HepG2 (cell line): Measurements from ENCODE around the gene PRKCE. TPM values are rescaled to one million over a fixed set of nuclear protein-coding genes. Genes with fewer than 3 reads are reported as not detected.
A peak's percentile ranks its signal among the peaks of the same experiment; 100 is the strongest.

Source experiments
- ATAC-seq: fragments of 200-7000 bp; cut with Tn5 transposase; 3 replicates; pipeline ENCODE4 v1.9.1; 2020; ENCODE audit warnings: mild to moderate bottlenecking, moderate library complexity
- BruUV-seq: library from RNA; stranded (reverse); fragments of 400-500 nt; replicated peaks from 2 replicates; lab custom pipeline; 2021; lab: Mats Ljungman, UMichigan
- CTCF ChIA-PET: fragments of 300-600 bp; formaldehyde crosslinking; extraction: SDS; loops from one replicate; lab custom pipeline; 2021; ENCODE audit warnings: low total read pairs, inconsistent platforms, low intra/inter-chr PET ratio; lab: Yijun Ruan, JAX
- POLR2A ChIA-PET: fragments of 350-600 bp; sonication (Branson Sonifier 250); formaldehyde crosslinking; loops from one replicate; lab custom pipeline; 2020; ENCODE audit warnings: antibody characterized with exemption, inconsistent platforms; lab: Yijun Ruan, JAX
- DNase-seq: peaks from one replicate; pipeline ENCODE4 v3.0.0-alpha.2; 2015; ENCODE audit warnings: low spot score
- FAIRE-seq: peaks from 3 replicates; lab custom pipeline; 2011; peaks lifted over from hg19 to GRCh38; lab: Jason Lieb, UNC
- H2AFZ ChIP-seq: one replicate; pipeline ENCODE4 v1.6.1; 2011; ENCODE audit warnings: low read length, inconsistent platforms
- H3K27ac ChIP-seq: fragments of 300-600 bp; 3 replicates; pipeline ENCODE4 v1.8.0; 2011; ENCODE audit warnings: mixed run types, mild to moderate bottlenecking, mixed read lengths, low read length, inconsistent platforms; ENCODE audit not compliant: insufficient read depth; ENCODE audit errors: extremely low read length
- H3K27me3 ChIP-seq, 2 experiments: fragments of 200-600 bp in 1 of 2; 2 replicates in 1 of 2; 3 replicates in 1 of 2; pipeline versions ENCODE4 v1.6.0 to v1.8.0; 2011; ENCODE audit warnings: low read length in 2 of 2, mild to moderate bottlenecking in 2 of 2, moderate library complexity in 2 of 2, inconsistent platforms in 1 of 2; ENCODE audit not compliant: insufficient read depth in 2 of 2, control insufficient read depth in 1 of 2
- H3K36me3 ChIP-seq, 2 experiments: fragments of 200-600 bp in 1 of 2; replicated peaks in 1 of 2; 2 replicates in 1 of 2; 3 replicates in 1 of 2; pipeline versions ENCODE4 v1.5.1 to v1.8.0; 2011; ENCODE audit warnings: low read length in 2 of 2, inconsistent platforms in 1 of 2; ENCODE audit not compliant: insufficient read depth in 2 of 2, control insufficient read depth in 1 of 2
- H3K4me1 ChIP-seq: 2 replicates; pipeline ENCODE4 v1.5.1; 2012; ENCODE audit warnings: low read length, inconsistent platforms; ENCODE audit not compliant: insufficient read depth
- H3K4me2 ChIP-seq: 2 replicates; pipeline ENCODE4 v1.6.0; 2011; ENCODE audit warnings: low read depth, low read length, inconsistent platforms
- H3K4me3 ChIP-seq, 3 experiments: fragments of 200-600 bp in 1 of 3; sonication (generic), shearing (Covaris generic) in 1 of 3; replicated peaks in 1 of 3; 2 replicates each; pipeline ENCODE4 v1.5.1; 2011 to 2016; ENCODE audit warnings: low read length in 3 of 3, inconsistent platforms in 2 of 3, low read depth in 2 of 3, mild to moderate bottlenecking in 2 of 3, control low read depth in 1 of 3, mixed read lengths in 1 of 3; ENCODE audit not compliant: insufficient read depth in 1 of 3
- H3K79me2 ChIP-seq: one replicate; pipeline ENCODE4 v1.6.1; 2011; ENCODE audit warnings: low read length, inconsistent platforms; ENCODE audit not compliant: insufficient read depth
- H3K9ac ChIP-seq: 2 replicates; pipeline ENCODE4 v1.6.0; 2011; ENCODE audit warnings: mild to moderate bottlenecking, low read depth, low read length, inconsistent platforms; ENCODE audit not compliant: insufficient read depth
- H3K9me3 ChIP-seq: 2 replicates; pipeline ENCODE4 v1.5.1; 2012; ENCODE audit warnings: mild to moderate bottlenecking, low read length
- H4K20me1 ChIP-seq: 2 replicates; pipeline ENCODE4 v1.6.0; 2011; ENCODE audit warnings: inconsistent platforms, mild to moderate bottlenecking, low read length, moderate library complexity; ENCODE audit not compliant: insufficient read depth
- RAD51 ChIP-seq: fragments of 450-650 bp; IDR thresholded peaks from 2 replicates; pipeline ENCODE4 v1.6.1; 2016; ENCODE audit warnings: borderline replicate concordance
- TMF1 ChIP-seq: sonication (generic); formaldehyde crosslinking; IDR thresholded peaks from 2 replicates; pipeline ENCODE4 v1.8.1; 2022; ENCODE audit warnings: low read depth, missing genetic modification reagents
- USF2 ChIP-seq, 2 experiments: sonication (generic) in 1 of 2; formaldehyde crosslinking in 1 of 2; IDR thresholded peaks; 2 replicates each; pipeline versions ENCODE4 v1.5.1 to v1.6.1; 2011 to 2020; ENCODE audit warnings: borderline replicate concordance in 1 of 2, low read depth in 1 of 2, low read length in 1 of 2, mild to moderate bottlenecking in 1 of 2, missing genetic modification reagents in 1 of 2, moderate library complexity in 1 of 2
- WGBS: methylation state at CpG from one replicate; pipeline ENCODE4 v1.1.6; 2017; ENCODE audit warnings: low lambda C conversion rate; 5-methylcytosine and 5-hydroxymethylcytosine counted together
- in situ Hi-C: cut with HindIII; loops from 2 replicates; pipeline ENCODE4 v1.10.0; 2017; ENCODE audit warnings: low pct_unique_long_range_greater_than_20kb; ENCODE audit not compliant: extremely low pct_ligation_motif_present
- intact Hi-C: fragments of 100-400 bp; cut with micrococcal nuclease; formaldehyde crosslinking; loops from one replicate; pipeline ENCODE4 v1.10.0; 2022; ENCODE audit not compliant: unreplicated experiment
- polyA plus RNA-seq, 8 experiments: library from polyadenylated mRNA; depleted of rRNA in 3 of 8; stranded (reverse) in 7 of 8; unstranded in 1 of 8; fragments of >200 nt; fragmentation: Illumina TruSeq in 4 of 8; extraction: Trizol in 4 of 8; gene quantifications; 2 replicates each; pipeline versions ENCODE4 v1.2.1 to v1.2.3, GENCODE V29; 2011 to 2016; ENCODE audit warnings: low read depth in 4 of 8, missing spikeins in 1 of 8, mixed read lengths in 1 of 8; ENCODE audit not compliant: insufficient read depth in 1 of 8
- total RNA-seq, 5 experiments: library from RNA; depleted of rRNA; stranded (reverse); fragments of >200 nt; fragmentation: Illumina TruSeq; extraction: Trizol; gene quantifications; 2 replicates each; pipeline ENCODE4 v1.2.3, GENCODE V29; 2016; ENCODE audit warnings: low read depth in 1 of 5
- TF ChIP-seq, protein P1 (sequence below): IDR thresholded peaks from 2 replicates; pipeline ENCODE4 v1.6.1; 2016; ENCODE audit warnings: low read depth, missing genetic modification reagents, missing compliant biosample characterization

PRKCE gene
- total and polyA plus RNA-seq, 2 of the 13 experiments (the other 11 are each of a cell fraction or from before 2014, with no cell fraction given) = 1.0 to 3.9 TPM

DNA sequence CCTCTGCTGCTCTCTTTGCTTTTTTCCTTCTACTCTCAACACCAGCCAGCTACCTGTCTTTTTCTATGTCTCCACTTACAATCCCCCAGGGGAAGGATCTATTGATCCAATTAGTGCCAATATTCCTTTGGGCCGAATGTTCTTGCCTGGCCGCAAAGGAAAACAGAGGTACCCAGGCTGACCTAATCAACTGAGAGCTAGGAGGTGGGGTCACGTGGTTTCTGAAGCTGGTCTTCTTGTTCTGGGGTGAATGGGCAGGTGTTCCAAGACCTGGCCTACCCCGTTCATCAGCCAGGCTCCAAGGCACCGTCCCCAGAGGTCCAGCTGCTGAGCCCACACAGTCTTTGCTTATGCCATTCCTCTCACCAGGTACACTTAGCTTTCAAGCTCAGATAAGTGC lies 580.2 kb downstream of the PRKCE start:
- WGBS = 28% methylated on average over 5 of the region's 5 CpGs
- Histone ChIP-seq H3K9ac (no peak overlapping the region), H3K79me2 (no peaks in the 10 kb centered on the region), H3K4me2 (no peak overlapping the region), H3K27me3 (peaks cover 0 to 12% of the 10 kb centered on the region in 2 experiments; a peak in 3 of 5 replicates), H3K4me1 (peaks cover 68% of the 10 kb centered on the region), H3K9me3 (no peaks in the 10 kb centered on the region), H3K27ac (no peak overlapping the region), H4K20me1 (no peaks in the 10 kb centered on the region), H3K4me3 (no peak overlapping the region), H3K36me3 (no peaks in the 10 kb centered on the region), H2AFZ (no peak overlapping the region)
- DNase-seq (no peak), FAIRE-seq (no peak), ATAC-seq (no peak)
- no TSS peak for BruUV-seq
- TF ChIP-seq USF2 (IDR thresholded peaks at IDR 0.05; ENCODE audit: low read depth, low read length) (peak; percentile 40; the same call in 1 of the 2 replicates), USF2 (CRISPR knock-in tag; IDR thresholded peaks at IDR 0.05; ENCODE audit: borderline replicate concordance) (no peak), RAD51 (peak; percentile 66; the same call in 1 of the 2 replicates), TMF1 (CRISPR knock-in tag) (no peak)
- TF ChIP-seq, protein P1, sequence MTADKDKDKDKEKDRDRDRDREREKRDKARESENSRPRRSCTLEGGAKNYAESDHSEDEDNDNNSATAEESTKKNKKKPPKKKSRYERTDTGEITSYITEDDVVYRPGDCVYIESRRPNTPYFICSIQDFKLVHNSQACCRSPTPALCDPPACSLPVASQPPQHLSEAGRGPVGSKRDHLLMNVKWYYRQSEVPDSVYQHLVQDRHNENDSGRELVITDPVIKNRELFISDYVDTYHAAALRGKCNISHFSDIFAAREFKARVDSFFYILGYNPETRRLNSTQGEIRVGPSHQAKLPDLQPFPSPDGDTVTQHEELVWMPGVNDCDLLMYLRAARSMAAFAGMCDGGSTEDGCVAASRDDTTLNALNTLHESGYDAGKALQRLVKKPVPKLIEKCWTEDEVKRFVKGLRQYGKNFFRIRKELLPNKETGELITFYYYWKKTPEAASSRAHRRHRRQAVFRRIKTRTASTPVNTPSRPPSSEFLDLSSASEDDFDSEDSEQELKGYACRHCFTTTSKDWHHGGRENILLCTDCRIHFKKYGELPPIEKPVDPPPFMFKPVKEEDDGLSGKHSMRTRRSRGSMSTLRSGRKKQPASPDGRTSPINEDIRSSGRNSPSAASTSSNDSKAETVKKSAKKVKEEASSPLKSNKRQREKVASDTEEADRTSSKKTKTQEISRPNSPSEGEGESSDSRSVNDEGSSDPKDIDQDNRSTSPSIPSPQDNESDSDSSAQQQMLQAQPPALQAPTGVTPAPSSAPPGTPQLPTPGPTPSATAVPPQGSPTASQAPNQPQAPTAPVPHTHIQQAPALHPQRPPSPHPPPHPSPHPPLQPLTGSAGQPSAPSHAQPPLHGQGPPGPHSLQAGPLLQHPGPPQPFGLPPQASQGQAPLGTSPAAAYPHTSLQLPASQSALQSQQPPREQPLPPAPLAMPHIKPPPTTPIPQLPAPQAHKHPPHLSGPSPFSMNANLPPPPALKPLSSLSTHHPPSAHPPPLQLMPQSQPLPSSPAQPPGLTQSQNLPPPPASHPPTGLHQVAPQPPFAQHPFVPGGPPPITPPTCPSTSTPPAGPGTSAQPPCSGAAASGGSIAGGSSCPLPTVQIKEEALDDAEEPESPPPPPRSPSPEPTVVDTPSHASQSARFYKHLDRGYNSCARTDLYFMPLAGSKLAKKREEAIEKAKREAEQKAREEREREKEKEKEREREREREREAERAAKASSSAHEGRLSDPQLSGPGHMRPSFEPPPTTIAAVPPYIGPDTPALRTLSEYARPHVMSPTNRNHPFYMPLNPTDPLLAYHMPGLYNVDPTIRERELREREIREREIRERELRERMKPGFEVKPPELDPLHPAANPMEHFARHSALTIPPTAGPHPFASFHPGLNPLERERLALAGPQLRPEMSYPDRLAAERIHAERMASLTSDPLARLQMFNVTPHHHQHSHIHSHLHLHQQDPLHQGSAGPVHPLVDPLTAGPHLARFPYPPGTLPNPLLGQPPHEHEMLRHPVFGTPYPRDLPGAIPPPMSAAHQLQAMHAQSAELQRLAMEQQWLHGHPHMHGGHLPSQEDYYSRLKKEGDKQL (CRISPR knock-in tag) = no peak
- POLR2A ChIA-PET = interaction anchor here (0.6 kb wide), 1 partner anchor 170 kb away, joined by 3 read pairs; no protein-coding TSS in a partner anchor
- intact Hi-C loops = no loop called here
- CTCF ChIA-PET = no interaction called here
- in situ Hi-C loops = no loop called here
